CD4-positive, alpha-beta T cell (primary cell): Measurements from ENCODE around the gene KDM4F. TPM values are rescaled to one million over a fixed set of nuclear protein-coding genes. Genes with fewer than 3 reads are reported as not detected.

ENCODE experiments used
- ATAC-seq: fragments of 200-7000 bp; cut with Tn5 transposase; one replicate; pipeline ENCODE4 v1.10.0; 2022; ENCODE audit warnings: mild to moderate bottlenecking; ENCODE audit not compliant: poor library complexity
- CTCF ChIA-PET: fragments of 350-600 bp; sonication (Branson Sonifier 250); formaldehyde crosslinking; loops from one replicate; lab custom pipeline; 2021; ENCODE audit warnings: antibody characterized with exemption, inconsistent platforms; lab: Charles Lee
- POLR2A ChIA-PET: fragments of 350-600 bp; sonication (Branson Sonifier 250); formaldehyde crosslinking; loops from one replicate; lab custom pipeline; 2021; ENCODE audit warnings: antibody characterized with exemption, inconsistent platforms; lab: Charles Lee
- DNase-seq, 14 experiments: peaks; one replicate each; pipeline ENCODE4 v3.0.0-alpha.2; 2013 to 2020; ENCODE audit warnings: mixed read lengths in 2 of 14
- H3K27ac ChIP-seq, 2 donors: one replicate each; pipeline versions ENCODE4 v1.5.1 to v1.7.0; 2013; ENCODE audit warnings: low read length in 2 of 2, low read depth in 1 of 2, mild to moderate bottlenecking in 1 of 2
- H3K27me3 ChIP-seq, 2 experiments: 1 replicate in 1 of 2; 2 replicates in 1 of 2; pipeline versions ENCODE4 v1.6.1 to v1.7.0; 2013; ENCODE audit warnings: low read length in 2 of 2, control low read depth in 1 of 2, mild to moderate bottlenecking in 1 of 2, moderate library complexity in 1 of 2; ENCODE audit not compliant: insufficient read depth in 2 of 2, control insufficient read depth in 1 of 2
- H3K36me3 ChIP-seq: one replicate; pipeline ENCODE4 v1.6.1; 2013; ENCODE audit warnings: low read length, control low read depth; ENCODE audit not compliant: insufficient read depth
- H3K4me1 ChIP-seq: one replicate; pipeline ENCODE4 v1.6.1; 2013; ENCODE audit warnings: low read length, control low read depth; ENCODE audit not compliant: insufficient read depth
- H3K4me3 ChIP-seq: one replicate; pipeline ENCODE4 v1.5.1; 2013; ENCODE audit warnings: mild to moderate bottlenecking, low read length, moderate library complexity
- H3K9me3 ChIP-seq, 2 experiments: 1 replicate in 1 of 2; 2 replicates in 1 of 2; pipeline versions ENCODE4 v1.6.1 to v1.7.0; 2013; ENCODE audit warnings: low read length in 2 of 2, mild to moderate bottlenecking in 2 of 2, control low read depth in 1 of 2, moderate library complexity in 1 of 2; ENCODE audit not compliant: control insufficient read depth in 1 of 2, insufficient read depth in 1 of 2
- H3K27ac Mint-ChIP-seq: one replicate; pipeline ENCODE4 v1.8.0; 2020; ENCODE audit warnings: mixed read lengths
- H3K27me3 Mint-ChIP-seq: one replicate; pipeline ENCODE4 v1.8.0; 2021; ENCODE audit warnings: mixed read lengths
- H3K36me3 Mint-ChIP-seq: one replicate; pipeline ENCODE4 v1.8.0; 2021; ENCODE audit warnings: low read depth, mixed read lengths
- H3K4me1 Mint-ChIP-seq: one replicate; pipeline ENCODE4 v1.8.0; 2021; ENCODE audit warnings: low read depth, mixed read lengths
- H3K4me3 Mint-ChIP-seq: one replicate; pipeline ENCODE4 v1.8.0; 2020; ENCODE audit warnings: mild to moderate bottlenecking, mixed read lengths
- H3K9me3 Mint-ChIP-seq: one replicate; pipeline ENCODE4 v1.8.0; 2020; ENCODE audit warnings: mixed read lengths
- intact Hi-C, 2 experiments: fragments of 100-400 bp; cut with DNase I in 1 of 2; cut with micrococcal nuclease in 1 of 2; formaldehyde crosslinking; loops; one replicate each; pipeline versions ENCODE4 v1.15.1 to v1.9.0; 2023 to 2025; cut with DNase I, micrococcal nuclease
- total RNA-seq, 174 experiments: library from RNA in 2 of 174; stranded (reverse) in 2 of 174; gene quantifications; one replicate each; pipeline ENCODE4 v1.2.3 and lab custom pipeline; 2021 to 2026
- TF ChIP-seq, protein P1 (sequence below): fragments of 200-600 bp; IDR thresholded peaks from one replicate; pipeline ENCODE4 v1.8.0; 2022; ENCODE audit warnings: antibody characterized with exemption, mild to moderate bottlenecking

KDM4F gene
- total RNA-seq, 2 experiments from 2014 or later, result not detected

DNA sequence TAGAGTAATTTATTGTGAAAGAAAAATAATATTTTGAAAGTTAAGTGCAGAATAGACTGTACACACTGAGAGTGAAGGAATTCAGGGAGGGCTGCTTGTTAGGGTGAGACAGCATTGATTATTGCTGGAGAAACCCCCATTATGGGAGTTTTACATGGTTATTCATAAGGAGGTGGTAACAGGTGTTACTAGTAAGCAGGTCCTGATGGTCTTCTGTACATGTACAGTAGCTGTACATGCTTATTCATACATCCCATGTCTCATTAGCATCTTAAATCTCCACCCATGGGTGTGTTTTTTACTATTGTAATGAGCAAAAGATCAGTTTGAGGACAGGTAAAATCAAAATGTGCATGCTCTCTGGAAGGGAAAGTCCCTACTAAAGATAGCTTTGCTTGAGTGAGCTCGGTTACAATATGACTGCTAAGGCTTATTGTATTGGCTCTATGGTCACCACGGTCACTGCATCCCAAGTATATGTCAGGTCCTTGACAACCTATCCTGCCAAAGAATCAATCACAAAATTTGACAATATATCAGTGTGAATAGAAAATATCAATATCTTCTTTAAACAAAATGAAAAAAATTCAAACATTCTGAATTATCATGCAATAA lies 6.2 kb downstream of the KDM4F start:
- Mint-ChIP-seq H3K27ac (no peak overlapping the region), H3K27me3 (peaks cover 68% of the 10 kb centered on the region), H3K4me1 (no peaks in the 10 kb centered on the region), H3K4me3 (no peak overlapping the region), H3K9me3 (no peaks in the 10 kb centered on the region), H3K36me3 (no peaks in the 10 kb centered on the region)
- Histone ChIP-seq H3K27ac (no peak overlapping the region), H3K27me3 (peaks cover 14 to 16% of the 10 kb centered on the region in 2 experiments), H3K4me3 (no peak overlapping the region), H3K4me1 (no peaks in the 10 kb centered on the region), H3K9me3 (peaks cover 0 to 5% of the 10 kb centered on the region in 2 experiments), H3K36me3 (no peaks in the 10 kb centered on the region)
- intact Hi-C loops, result loop anchor here in 1 of 2 experiments (10.0 kb wide), 1 partner anchor 49 kb away; no protein-coding TSS in a partner anchor
- CTCF ChIA-PET, result interaction anchor here (1.9 kb wide), 1 partner anchor 12 kb away, joined by 8 read pairs; the partner anchor contains the start of gene SRSF8
- TF ChIP-seq, protein P1, sequence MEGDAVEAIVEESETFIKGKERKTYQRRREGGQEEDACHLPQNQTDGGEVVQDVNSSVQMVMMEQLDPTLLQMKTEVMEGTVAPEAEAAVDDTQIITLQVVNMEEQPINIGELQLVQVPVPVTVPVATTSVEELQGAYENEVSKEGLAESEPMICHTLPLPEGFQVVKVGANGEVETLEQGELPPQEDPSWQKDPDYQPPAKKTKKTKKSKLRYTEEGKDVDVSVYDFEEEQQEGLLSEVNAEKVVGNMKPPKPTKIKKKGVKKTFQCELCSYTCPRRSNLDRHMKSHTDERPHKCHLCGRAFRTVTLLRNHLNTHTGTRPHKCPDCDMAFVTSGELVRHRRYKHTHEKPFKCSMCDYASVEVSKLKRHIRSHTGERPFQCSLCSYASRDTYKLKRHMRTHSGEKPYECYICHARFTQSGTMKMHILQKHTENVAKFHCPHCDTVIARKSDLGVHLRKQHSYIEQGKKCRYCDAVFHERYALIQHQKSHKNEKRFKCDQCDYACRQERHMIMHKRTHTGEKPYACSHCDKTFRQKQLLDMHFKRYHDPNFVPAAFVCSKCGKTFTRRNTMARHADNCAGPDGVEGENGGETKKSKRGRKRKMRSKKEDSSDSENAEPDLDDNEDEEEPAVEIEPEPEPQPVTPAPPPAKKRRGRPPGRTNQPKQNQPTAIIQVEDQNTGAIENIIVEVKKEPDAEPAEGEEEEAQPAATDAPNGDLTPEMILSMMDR, result no peak
- POLR2A ChIA-PET, result no interaction called here
- ATAC-seq (no peak), DNase-seq (no peak)

DNA sequence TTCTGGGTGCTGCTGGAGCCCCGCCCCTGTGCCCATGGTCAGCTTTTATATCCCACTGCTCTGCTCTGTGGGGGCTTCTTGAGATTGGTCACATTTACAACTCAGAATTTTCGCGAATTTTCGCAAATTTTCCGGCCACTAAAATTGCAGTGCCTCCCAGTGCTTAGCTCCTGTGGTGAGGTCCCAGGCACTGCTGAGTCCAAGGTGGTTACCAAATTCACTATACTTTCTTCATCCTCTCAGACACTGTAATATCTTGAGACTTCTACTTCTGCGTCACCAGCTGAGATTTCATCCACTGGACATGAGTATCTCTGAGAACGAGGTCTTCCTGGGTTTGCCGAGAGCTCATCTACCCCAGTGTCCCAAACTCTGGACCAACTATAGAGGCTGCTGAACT lies 8.7 kb downstream of the KDM4F start:
- Histone ChIP-seq H3K9me3 (no peaks in the 10 kb centered on the region), H3K36me3 (no peaks in the 10 kb centered on the region), H3K27me3 (peaks cover 11 to 14% of the 10 kb centered on the region in 2 experiments), H3K27ac (no peak overlapping the region), H3K4me1 (no peaks in the 10 kb centered on the region), H3K4me3 (no peak overlapping the region)
- ChIA-PET CTCF (interaction anchor here (1.4 to 1.5 kb wide), 2 partner anchors 9 to 14 kb away, joined by 3 to 6 read pairs; partner anchors contain the start of gene SRSF8), POLR2A (interaction anchor here (0.5 to 1.6 kb wide), 4 partner anchors 9 to 707 kb away, joined by 3 to 6 read pairs (median 4); partner anchors contain the start of gene SRSF8)
- Mint-ChIP-seq H3K36me3 (no peaks in the 10 kb centered on the region), H3K27ac (no peak overlapping the region), H3K4me1 (no peaks in the 10 kb centered on the region), H3K9me3 (no peaks in the 10 kb centered on the region), H3K4me3 (no peak overlapping the region), H3K27me3 (peaks cover 60% of the 10 kb centered on the region)
- TF ChIP-seq, protein P1, result no peak
- DNase-seq (no peak), ATAC-seq (no peak)
- intact Hi-C loops, result loop anchor here in 1 of 2 experiments (10.0 kb wide), 1 partner anchor 47 kb away; no protein-coding TSS in a partner anchor

DNA sequence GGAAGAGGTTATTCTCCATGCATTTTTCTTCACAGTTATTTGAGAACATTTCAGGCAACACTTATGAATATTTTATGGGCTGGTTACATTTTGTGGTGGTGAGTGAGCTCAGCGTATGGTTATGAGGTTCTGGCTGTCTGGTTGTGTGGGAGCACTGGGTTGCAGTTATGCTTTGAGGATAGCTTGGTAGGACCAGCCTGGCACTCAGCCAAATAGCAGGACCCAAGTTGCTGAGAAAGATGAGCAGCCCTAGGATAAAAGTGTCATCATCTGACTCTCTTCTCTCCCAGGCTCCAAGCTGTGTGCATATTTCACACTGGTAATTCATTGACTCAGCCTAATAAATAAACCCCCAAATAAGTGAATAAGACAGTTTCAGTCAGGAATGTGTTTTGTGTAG lies 9.4 kb downstream of the KDM4F start:
- intact Hi-C loops, result loop anchor here in 1 of 2 experiments (10.0 kb wide), 1 partner anchor 46 kb away; no protein-coding TSS in a partner anchor
- no peaks in the 10 kb centered on the region for H3K9me3 ChIP-seq
- no peak overlapping the region for H3K4me3 Mint-ChIP-seq
- no peaks in the 10 kb centered on the region for H3K4me1 ChIP-seq
- no peak for ATAC-seq
- H3K27me3 ChIP-seq, result peaks cover 9 to 10% of the 10 kb centered on the region in 2 experiments
- H3K27me3 Mint-ChIP-seq, result peaks cover 54% of the 10 kb centered on the region
- TF ChIP-seq, protein P1, result no peak
- H3K36me3 ChIP-seq, result no peaks in the 10 kb centered on the region
- no peak overlapping the region for H3K4me3 ChIP-seq
- H3K36me3 Mint-ChIP-seq, result no peaks in the 10 kb centered on the region
- H3K9me3 Mint-ChIP-seq, result no peaks in the 10 kb centered on the region
- CTCF ChIA-PET, result interaction anchor here (1.4 to 1.5 kb wide), 2 partner anchors 9 to 14 kb away, joined by 3 to 6 read pairs; partner anchors contain the start of gene SRSF8
- no peak overlapping the region for H3K27ac ChIP-seq
- POLR2A ChIA-PET, result interaction anchor here (0.5 to 1.4 kb wide), 3 partner anchors 9 to 707 kb away, joined by 3 to 5 read pairs (median 4); partner anchors contain the start of gene SRSF8
- H3K4me1 Mint-ChIP-seq, result no peaks in the 10 kb centered on the region
- no peak overlapping the region for H3K27ac Mint-ChIP-seq
- DNase-seq, result no peak
